H1 (cell line): ENCODE measurements around the gene GMEB2. TPM values are rescaled to one million over a fixed set of nuclear protein-coding genes. Genes with fewer than 3 reads are reported as not detected.
"Not testable (repeated sequence)": the region's sequence is repeated elsewhere in the genome, so short reads cannot be mapped to it uniquely, and the experiment has no call there.

Experiments
- CTCF ChIA-PET: fragments of 300-600 bp; sonication (Branson Sonifier 250); formaldehyde crosslinking; loops from one replicate; lab custom pipeline; 2021; ENCODE audit not compliant: partially characterized antibody; lab: Charles Lee
- POLR2A ChIA-PET: fragments of 300-600 bp; sonication (Branson Sonifier 250); formaldehyde crosslinking; loops from one replicate; lab custom pipeline; 2021; ENCODE audit warnings: inconsistent platforms; ENCODE audit not compliant: partially characterized antibody; lab: Charles Lee
- DNase-seq, 2 experiments: peaks; one replicate each; pipeline versions ENCODE4 v3.0.0 to v3.0.0-alpha.2; 2010 to 2022; ENCODE audit warnings: low spot score in 2 of 2, low read depth in 1 of 2, mixed read lengths in 1 of 2
- FAIRE-seq: peaks from 2 replicates; lab custom pipeline; 2011; peaks lifted over from hg19 to GRCh38; lab: Jason Lieb, UNC
- H2AFZ ChIP-seq: 2 replicates; pipeline ENCODE4 v1.8.1; 2012; ENCODE audit warnings: low read length, inconsistent platforms
- H2AK5ac ChIP-seq: 2 replicates; pipeline ENCODE4 v1.6.1; 2013; ENCODE audit warnings: low read depth, low read length
- H2BK120ac ChIP-seq: replicated peaks from 2 replicates; pipeline ENCODE3; 2013; ENCODE audit warnings: low read depth, low read length, inconsistent platforms
- H2BK12ac ChIP-seq: 2 replicates; pipeline ENCODE4 v1.6.1; 2013; ENCODE audit warnings: low read depth, low read length
- H2BK15ac ChIP-seq: 2 replicates; pipeline ENCODE4 v1.6.1; 2013; ENCODE audit warnings: low read length
- H2BK20ac ChIP-seq: 2 replicates; pipeline ENCODE4 v1.6.1; 2013; ENCODE audit warnings: low read length
- H2BK5ac ChIP-seq: 2 replicates; pipeline ENCODE4 v1.6.1; 2013; ENCODE audit warnings: low read depth, low read length
- H3K14ac ChIP-seq: 2 replicates; pipeline ENCODE4 v1.6.1; 2013; ENCODE audit warnings: inconsistent platforms; ENCODE audit not compliant: insufficient read length
- H3K18ac ChIP-seq: 2 replicates; pipeline ENCODE4 v1.6.1; 2013; ENCODE audit warnings: low read length; ENCODE audit errors: extremely low read depth
- H3K23ac ChIP-seq: 2 replicates; pipeline ENCODE4 v1.6.1; 2013; ENCODE audit warnings: inconsistent platforms; ENCODE audit not compliant: insufficient read length
- H3K23me2 ChIP-seq: 2 replicates; pipeline ENCODE4 v1.6.1; 2013; ENCODE audit warnings: low read depth, low read length
- H3K27ac ChIP-seq: 2 replicates; pipeline ENCODE4 v1.6.1; 2011; ENCODE audit warnings: low read depth, low read length, inconsistent platforms
- H3K27me3 ChIP-seq, 4 experiments: replicated peaks in 1 of 4; 1 replicate in 1 of 4; 2 replicates in 3 of 4; pipeline versions ENCODE4 v1.6.1 to v1.8.1; 2011 to 2013; ENCODE audit warnings: low read length in 3 of 4, mild to moderate bottlenecking in 3 of 4, inconsistent platforms in 2 of 4, mixed read lengths in 2 of 4, moderate library complexity in 1 of 4; ENCODE audit not compliant: control insufficient read depth in 3 of 4, insufficient read depth in 3 of 4; ENCODE audit errors: extremely low read depth in 1 of 4
- H3K36me3 ChIP-seq, 4 experiments: 2 replicates each; pipeline versions ENCODE4 v1.6.1 to v1.8.1; 2011 to 2013; ENCODE audit warnings: mild to moderate bottlenecking in 4 of 4, low read length in 3 of 4, moderate library complexity in 2 of 4, control low read depth in 1 of 4, inconsistent platforms in 1 of 4; ENCODE audit not compliant: insufficient read depth in 4 of 4, control insufficient read depth in 2 of 4
- H3K4ac ChIP-seq: replicated peaks from 2 replicates; pipeline ENCODE3; 2013; ENCODE audit warnings: low read length, low read depth, mixed read lengths, inconsistent platforms; ENCODE audit not compliant: insufficient read length
- H3K4me1 ChIP-seq, 4 experiments: replicated peaks in 1 of 4; 1 replicate in 1 of 4; 2 replicates in 3 of 4; pipeline versions ENCODE4 v1.6.1 to v1.8.1; 2011 to 2013; ENCODE audit warnings: low read length in 3 of 4, inconsistent platforms in 2 of 4, mixed read lengths in 1 of 4; ENCODE audit not compliant: insufficient read depth in 4 of 4, control insufficient read depth in 3 of 4
- H3K4me2 ChIP-seq, 2 experiments: 2 replicates each; pipeline versions ENCODE4 v1.6.1 to v1.8.1; 2011 to 2013; ENCODE audit warnings: low read depth in 2 of 2, low read length in 2 of 2, control low read depth in 1 of 2, inconsistent platforms in 1 of 2, mild to moderate bottlenecking in 1 of 2; ENCODE audit not compliant: insufficient read depth in 1 of 2
- H3K4me3 ChIP-seq, 4 experiments: fragments of 200-600, 300-600 bp in 1 of 4; sonication (generic), shearing (Covaris generic), sonication (Bioruptor Twin) in 1 of 4; 2 replicates each; pipeline versions ENCODE4 v1.5.1 to v1.8.1; 2011 to 2016; ENCODE audit warnings: low read length in 4 of 4, low read depth in 3 of 4, control low read depth in 2 of 4, inconsistent platforms in 2 of 4, mild to moderate bottlenecking in 2 of 4, mixed read lengths in 1 of 4, moderate library complexity in 1 of 4; ENCODE audit not compliant: insufficient read depth in 2 of 4; ENCODE audit errors: extremely low read depth in 1 of 4
- H3K56ac ChIP-seq: replicated peaks from 2 replicates; pipeline ENCODE3; 2013; ENCODE audit warnings: low read depth, mild to moderate bottlenecking, mixed read lengths, low read length, inconsistent platforms; ENCODE audit not compliant: insufficient read length
- H3K79me1 ChIP-seq: 2 replicates; pipeline ENCODE4 v1.6.1; 2013; ENCODE audit warnings: low read depth, low read length, control low read depth
- H3K79me2 ChIP-seq, 2 experiments: 2 replicates each; pipeline versions ENCODE4 v1.6.1 to v1.8.1; 2012 to 2013; ENCODE audit warnings: low read length in 2 of 2, mild to moderate bottlenecking in 2 of 2, inconsistent platforms in 1 of 2; ENCODE audit not compliant: insufficient read depth in 2 of 2, control insufficient read depth in 1 of 2
- H3K9ac ChIP-seq, 4 experiments: replicated peaks in 1 of 4; 1 replicate in 1 of 4; 2 replicates in 3 of 4; pipeline versions ENCODE4 v1.6.1 to v1.8.1; 2011 to 2013; ENCODE audit warnings: low read depth in 3 of 4, low read length in 3 of 4, control low read depth in 2 of 4, mild to moderate bottlenecking in 2 of 4, moderate library complexity in 2 of 4, inconsistent platforms in 1 of 4; ENCODE audit errors: extremely low read depth in 1 of 4
- H3K9me3 ChIP-seq, 2 experiments: 2 replicates each; pipeline versions ENCODE4 v1.6.1 to v1.8.1; 2012 to 2013; ENCODE audit warnings: mild to moderate bottlenecking in 2 of 2, moderate library complexity in 2 of 2, control low read depth in 1 of 2, inconsistent platforms in 1 of 2, low read depth in 1 of 2, low read length in 1 of 2, mixed read lengths in 1 of 2; ENCODE audit not compliant: insufficient read depth in 2 of 2
- H4K20me1 ChIP-seq, 2 experiments: replicated peaks in 1 of 2; 2 replicates each; pipeline versions ENCODE3 to v1.8.1; 2011 to 2013; ENCODE audit warnings: inconsistent platforms in 2 of 2, low read length in 2 of 2, mild to moderate bottlenecking in 1 of 2; ENCODE audit not compliant: insufficient read depth in 2 of 2, control insufficient read depth in 1 of 2
- H4K5ac ChIP-seq: 2 replicates; pipeline ENCODE4 v1.6.1; 2013; ENCODE audit warnings: low read length, low read depth, mixed read lengths, inconsistent platforms; ENCODE audit not compliant: insufficient read length
- H4K8ac ChIP-seq: 2 replicates; pipeline ENCODE4 v1.8.0; 2013; ENCODE audit warnings: mild to moderate bottlenecking, moderate library complexity, low read length, inconsistent platforms; ENCODE audit not compliant: insufficient read depth; ENCODE audit errors: extremely low read depth
- H4K91ac ChIP-seq: replicated peaks from 2 replicates; pipeline ENCODE3; 2013; ENCODE audit warnings: low read length, mixed read lengths, inconsistent platforms; ENCODE audit not compliant: insufficient read length
- TAF1 ChIP-seq: IDR thresholded peaks from 2 replicates; pipeline ENCODE4 v1.6.1; 2011; ENCODE audit warnings: mild to moderate bottlenecking, low read depth, low read length
- whole genome bisulfite sequencing, 2 experiments: shearing (Covaris generic) in 1 of 2; methylation state at CpG; one replicate each; pipeline versions ENCODE4 v1.1.6 to v1.1.7; 2013 to 2015; ENCODE audit warnings: low lambda C conversion rate in 2 of 2, mixed read lengths in 2 of 2, inconsistent platforms in 1 of 2, low coverage in 1 of 2, missing lambda C conversion rate in 1 of 2; ENCODE audit not compliant: insufficient replicate concordance in 2 of 2, insufficient coverage in 1 of 2, insufficient read length in 1 of 2; ENCODE audit errors: extremely low coverage in 1 of 2, missing lambda C conversion rate in 1 of 2; 5-methylcytosine and 5-hydroxymethylcytosine counted together
- polyA plus RNA-seq, 7 experiments: library from polyadenylated mRNA; depleted of rRNA in 3 of 7; stranded (reverse) in 5 of 7; unstranded in 2 of 7; fragments of >200 nt in 5 of 7; fragments of 200-250 nt in 2 of 7; gene quantifications; 1 replicate in 5 of 7; 2 replicates in 1 of 7; 4 replicates in 1 of 7; pipeline versions ENCODE4 v1.2.1 to v1.2.3, GENCODE V29; 2011 to 2013; ENCODE audit warnings: missing spikeins in 2 of 7, mixed read lengths in 2 of 7
- total RNA-seq: library from RNA; stranded (reverse); fragmentation: NEBNext Ultra II Directional; extraction: Animal tissue kit (Norgen Biotek cat#: 25700); gene quantifications from 2 replicates; pipeline ENCODE4 v1.2.1, GENCODE V29; 2021

The GMEB2 gene
- total and polyA plus RNA-seq, 2 of the 8 experiments (the other 6 are each of a cell fraction or from before 2014, with no cell fraction given): 12.9 to 14.2 TPM

- TF ChIP-seq TAF1: no peak
These were observed 33.7 kb upstream of the GMEB2 start (continued) for GRCh38 chr20:63660622-63661021.

- H3K9me3 ChIP-seq, H4K20me1 ChIP-seq, H3K4me3 ChIP-seq, H3K9ac ChIP-seq, H4K5ac ChIP-seq, H3K4ac ChIP-seq, H2BK15ac ChIP-seq, H2AFZ ChIP-seq, H3K79me2 ChIP-seq, H2BK5ac ChIP-seq, H4K8ac ChIP-seq, FAIRE-seq, H2BK20ac ChIP-seq, H3K4me1 ChIP-seq, H3K79me1 ChIP-seq, H3K27me3 ChIP-seq, H3K23ac ChIP-seq, H3K56ac ChIP-seq, H3K14ac ChIP-seq, H2BK12ac ChIP-seq, H3K27ac ChIP-seq, POLR2A ChIA-PET, H2BK120ac ChIP-seq, H2AK5ac ChIP-seq, H3K18ac ChIP-seq, H4K91ac ChIP-seq, H3K4me2 ChIP-seq, DNase-seq, H3K23me2 ChIP-seq: not testable (repeated sequence)
- peaks cover 0 to 15% (median 4%) of the 10 kb centered on the region in 4 experiments; a peak in 4 of 8 replicates for H3K36me3 ChIP-seq
- 87% methylated on average over 10 of the region's 10 CpGs; no CpG with 5 or more reads in 1 of the 2 experiments for WGBS, 2 experiments
- CTCF ChIA-PET: interaction anchor here (0.9 kb wide), 1 partner anchor 45 kb away, joined by 3 read pairs; no protein-coding TSS in a partner anchor
These were observed 33.3 kb upstream of the GMEB2 start for GRCh38 chr20:63660174-63660573.
